Suppressor macrophage treated with lipopolysaccharide for 4 hours (primary cell): ENCODE results near the gene ADGRV1.
A peak's percentile ranks its signal among the peaks of the same experiment; 100 is the strongest.
"Not testable (repeated sequence)": the region's sequence is repeated elsewhere in the genome, so short reads cannot be mapped to it uniquely, and the experiment has no call there.

ENCODE experiments used
- DNase-seq: peaks from one replicate; pipeline ENCODE4 v3.0.0-alpha.2; 2020

The ADGRV1 gene

GRCh38 chr5:91007780-91008402 lies 449.3 kb downstream of the ADGRV1 start:
- DNase-seq: no peak

- no peak for DNase-seq
Measured at GRCh38 chr5:91010090-91010489, 451.5 kb downstream of the ADGRV1 start.

DNA sequence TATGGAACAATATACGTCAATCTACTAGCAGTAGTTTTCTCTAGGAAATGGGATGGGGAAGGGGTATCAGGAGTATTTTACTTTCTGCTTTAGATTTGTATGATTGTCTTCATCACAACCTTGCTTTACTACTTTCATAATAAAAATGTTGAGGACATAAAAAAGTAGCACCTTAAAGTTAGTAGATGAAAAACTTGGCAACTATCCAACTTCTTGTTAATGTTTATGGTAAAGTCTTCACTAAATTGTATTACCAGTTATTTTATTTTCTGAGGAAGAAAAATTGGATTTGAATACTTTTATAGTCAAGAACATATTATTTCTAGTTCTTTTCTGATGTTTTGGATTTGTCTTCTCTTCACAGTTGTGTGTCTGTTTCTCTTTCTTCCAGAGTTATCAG lies 452.4 kb downstream of the ADGRV1 start:
- DNase-seq: no peak

DNA sequence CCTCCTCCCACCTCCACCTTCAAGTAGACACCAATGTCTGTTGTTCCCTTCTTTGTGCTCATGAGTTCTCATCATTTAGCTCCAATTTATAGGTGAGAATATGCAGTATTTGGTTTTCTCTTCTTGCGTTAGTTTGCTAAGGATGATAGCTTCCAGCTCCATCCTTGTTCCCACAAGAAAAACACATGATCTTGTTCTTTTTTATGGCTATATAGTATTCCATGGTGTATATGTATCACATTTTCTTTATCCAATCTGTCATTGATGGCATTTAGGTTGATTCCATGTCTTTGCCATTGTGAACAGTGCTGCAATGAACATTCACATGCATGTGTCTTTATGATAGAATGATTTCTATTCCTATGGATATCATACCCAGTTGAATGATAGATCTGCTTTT lies 454.3 kb downstream of the ADGRV1 start:
- not testable (repeated sequence) for DNase-seq

GRCh38 chr5:91016322-91016721 lies 457.7 kb downstream of the ADGRV1 start:
- DNase-seq: no peak

GRCh38 chr5:91016954-91017700 lies 458.5 kb downstream of the ADGRV1 start:
- DNase-seq: peak; percentile 36

DNA sequence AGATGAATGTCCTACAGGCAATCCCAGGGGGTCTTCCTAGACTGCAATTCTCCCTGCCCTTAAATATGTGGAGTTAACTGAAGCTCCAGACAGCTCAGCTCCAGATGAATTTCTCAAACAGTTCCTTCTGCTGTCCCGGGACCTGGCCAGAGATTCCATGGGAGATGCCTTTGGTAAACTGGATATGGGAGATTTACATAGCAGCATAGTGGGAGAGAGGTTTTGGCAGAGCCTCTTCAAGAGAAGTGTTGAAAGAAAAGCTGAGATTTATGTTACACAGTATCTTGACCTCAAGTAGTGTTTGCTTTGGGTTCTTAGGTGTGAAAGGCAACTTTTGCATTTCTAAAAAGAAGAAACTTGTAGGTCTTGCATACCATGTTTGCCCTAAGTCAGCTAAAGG lies 459.6 kb downstream of the ADGRV1 start:
- no peak for DNase-seq

- DNase-seq: no peak
Measured at GRCh38 chr5:91018712-91019371, 460.2 kb downstream of the ADGRV1 start.

DNA sequence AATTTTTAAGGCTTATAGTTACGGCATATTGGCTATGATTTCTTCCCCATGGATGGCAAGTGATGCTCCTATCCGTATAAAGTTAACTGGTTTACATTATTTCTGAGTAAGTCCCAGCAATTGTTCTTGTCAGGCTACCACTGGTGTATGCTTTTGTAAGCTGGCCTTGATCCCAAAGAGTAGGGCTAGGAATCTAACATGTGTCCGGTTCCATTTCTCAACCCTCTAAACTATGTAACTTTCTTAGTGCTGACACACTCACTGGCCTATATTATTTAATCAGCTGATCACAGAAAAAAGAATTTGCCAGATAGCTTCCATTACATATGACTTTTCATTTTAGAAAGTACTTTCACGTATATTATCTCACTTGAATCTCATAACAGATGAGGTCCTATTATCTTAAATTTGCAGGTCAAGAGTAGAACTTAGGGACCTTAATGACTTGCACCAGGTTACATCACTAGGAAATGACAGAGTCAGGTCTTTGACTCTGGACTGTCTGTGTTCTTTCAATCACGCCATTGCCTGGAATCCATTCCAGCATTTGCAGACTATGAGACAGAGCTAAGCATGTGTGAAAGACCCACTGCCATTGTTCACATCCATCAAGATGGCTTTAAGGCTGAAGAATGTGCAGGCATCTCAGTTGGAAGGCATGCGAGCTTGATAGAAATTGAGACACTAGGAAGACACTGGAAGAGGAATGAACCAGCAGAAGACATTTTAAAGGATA lies 461.6 kb downstream of the ADGRV1 start:
- DNase-seq: no peak

- DNase-seq: no peak
Measured at GRCh38 chr5:91022518-91022917, 463.9 kb downstream of the ADGRV1 start.

GRCh38 chr5:91024206-91024605 lies 465.6 kb downstream of the ADGRV1 start:
- DNase-seq: no peak

- no peak for DNase-seq
Measured at GRCh38 chr5:91024727-91025126, 466.1 kb downstream of the ADGRV1 start.

- no peak for DNase-seq
Measured at GRCh38 chr5:91025449-91025848, 466.9 kb downstream of the ADGRV1 start.

GRCh38 chr5:91025956-91026355 lies 467.4 kb downstream of the ADGRV1 start:
- DNase-seq: no peak

DNA sequence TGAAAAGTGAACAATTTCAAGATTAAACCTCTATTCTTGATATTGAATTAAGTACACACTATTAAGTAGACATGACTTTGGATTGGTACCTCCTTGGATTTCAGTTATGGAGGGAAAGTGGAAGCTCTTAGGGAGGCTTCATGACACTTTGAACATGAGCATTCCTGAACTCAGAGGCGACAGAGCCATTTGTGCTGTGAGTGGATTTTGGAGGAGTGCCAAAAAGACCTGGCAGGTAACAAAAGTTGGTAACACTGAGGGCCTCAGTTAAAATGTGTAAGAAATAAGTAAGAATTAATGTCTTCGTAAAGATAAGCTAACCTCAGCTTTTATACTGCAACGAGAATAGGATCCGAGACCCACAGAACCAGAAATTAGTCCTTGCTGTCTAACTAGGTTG lies 467.9 kb downstream of the ADGRV1 start:
- no peak for DNase-seq

DNA sequence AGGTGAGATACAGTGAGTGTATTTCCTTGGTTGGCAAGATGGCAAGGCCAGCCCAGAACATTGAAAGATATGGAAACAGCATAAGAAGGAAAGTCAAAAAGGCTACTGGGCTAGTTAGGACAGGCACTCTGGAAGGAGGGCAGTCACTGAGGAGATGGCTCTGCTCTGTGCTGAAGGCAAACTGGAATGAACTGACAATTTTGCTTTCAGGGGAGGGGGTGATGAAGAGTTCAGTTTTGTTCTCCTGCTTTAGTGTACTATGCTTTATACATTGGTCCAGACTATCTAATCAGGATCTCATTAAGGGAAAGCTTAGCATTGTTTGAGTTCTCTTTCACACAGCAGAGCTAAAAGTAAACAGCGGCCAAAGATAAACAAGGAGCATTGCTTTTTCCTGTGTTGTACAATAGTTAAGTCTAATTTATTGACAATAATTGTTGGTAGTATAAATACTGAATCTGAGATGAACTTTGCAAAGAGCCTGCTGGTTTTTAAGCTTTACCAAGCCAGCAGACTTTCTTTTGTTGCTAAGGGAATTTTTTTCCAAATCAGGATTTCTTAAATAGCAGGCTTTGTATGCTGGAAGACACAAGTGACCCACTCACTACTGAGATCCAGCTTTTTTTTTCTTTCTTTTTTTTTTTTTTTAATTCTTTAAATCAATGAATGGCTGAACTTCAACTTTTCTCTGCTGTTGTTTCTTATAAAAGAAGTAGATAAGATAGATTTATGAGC lies 469.0 kb downstream of the ADGRV1 start:
- DNase-seq: no peak

GRCh38 chr5:91028499-91028956 lies 469.9 kb downstream of the ADGRV1 start:
- no peak for DNase-seq

- no peak for DNase-seq
Measured at GRCh38 chr5:91030521-91031401, 472.2 kb downstream of the ADGRV1 start.

GRCh38 chr5:91031402-91031752 lies 472.8 kb downstream of the ADGRV1 start:
- no peak for DNase-seq

GRCh38 chr5:91032125-91032524 lies 473.5 kb downstream of the ADGRV1 start:
- DNase-seq: no peak

- DNase-seq: no peak
Measured at GRCh38 chr5:91033370-91033769, 474.8 kb downstream of the ADGRV1 start.
